ENCODE measurements around the gene TMEM163. TPM values are rescaled to one million over a fixed set of nuclear protein-coding genes. Genes with fewer than 3 reads are reported as not detected.

TMEM163 gene
- total RNA-seq, 1 donor from 2014 or later: 6.0 TPM

GRCh38 chr2:134420920-134421319, 297.9 kb downstream of the TMEM163 start:
- intact Hi-C loops (cut with micrococcal nuclease): no loop called here
- Mint-ChIP-seq H3K27me3 (no peaks in the 10 kb centered on the region), H3K27ac (no peak overlapping the region), H3K4me3 (no peak overlapping the region), H3K9me3 (no peaks in the 10 kb centered on the region), H3K36me3 (ENCODE audit: low read depth) (peaks cover 80% of the 10 kb centered on the region), H3K4me1 (peaks cover 2% of the 10 kb centered on the region)
- POLR2A ChIA-PET: interaction anchor here (1.5 kb wide), 1 partner anchor 9 kb away, joined by 4 read pairs; no protein-coding TSS in a partner anchor
- no peak for TF ChIP-seq CTCF (IDR thresholded peaks at IDR 0.05)
- DNase-seq (no peak), ATAC-seq (ENCODE audit: low read depth) (no peak)
- CTCF ChIA-PET: interaction anchor here (0.9 to 1.5 kb wide), 3 partner anchors 9 to 303 kb away, joined by 3 to 7 read pairs (median 4); no protein-coding TSS in a partner anchor

GRCh38 chr2:134420259-134420658, 298.5 kb downstream of the TMEM163 start:
- CTCF ChIA-PET: interaction anchor here (0.9 kb wide), 1 partner anchor 31 kb away, joined by 3 read pairs; no protein-coding TSS in a partner anchor
- H3K27ac Mint-ChIP-seq: no peak overlapping the region

GRCh38 chr2:134417968-134418582, 300.7 kb downstream of the TMEM163 start:
- POLR2A ChIA-PET: no interaction called here
- no peaks in the 10 kb centered on the region for H3K27me3 Mint-ChIP-seq
- no peaks in the 10 kb centered on the region for H3K9me3 Mint-ChIP-seq
- no peak for DNase-seq
- H3K4me3 Mint-ChIP-seq: no peak overlapping the region
- CTCF ChIA-PET: interaction anchor here (0.7 to 8.3 kb wide), 6 partner anchors 16 to 534 kb away, joined by 3 to 243 read pairs (median 3); no protein-coding TSS in a partner anchor
- H3K27ac Mint-ChIP-seq: no peak overlapping the region
- H3K36me3 Mint-ChIP-seq (ENCODE audit: low read depth): peaks cover 78% of the 10 kb centered on the region
- no peak for ATAC-seq (ENCODE audit: low read depth)
- H3K4me1 Mint-ChIP-seq: no peaks in the 10 kb centered on the region
- no peak for TF ChIP-seq CTCF (IDR thresholded peaks at IDR 0.05)
- intact Hi-C loops (cut with micrococcal nuclease): no loop called here

More at GRCh38 chr2:134420259-134420658, 298.5 kb downstream of the TMEM163 start:
- Mint-ChIP-seq H3K27me3 (no peaks in the 10 kb centered on the region), H3K4me3 (no peak overlapping the region), H3K9me3 (no peaks in the 10 kb centered on the region), H3K4me1 (no peaks in the 10 kb centered on the region), H3K36me3 (ENCODE audit: low read depth) (peaks cover 80% of the 10 kb centered on the region)
- intact Hi-C loops (cut with micrococcal nuclease): no loop called here
- POLR2A ChIA-PET: no interaction called here
- ATAC-seq (ENCODE audit: low read depth) (no peak), DNase-seq (no peak)
- TF ChIP-seq CTCF (IDR thresholded peaks at IDR 0.05): no peak

GRCh38 chr2:134416637-134417036, 302.2 kb downstream of the TMEM163 start:
- CTCF ChIA-PET: interaction anchor here (8.3 kb wide), 1 partner anchor 297 kb away, joined by 243 read pairs; no protein-coding TSS in a partner anchor
- H3K36me3 Mint-ChIP-seq (ENCODE audit: low read depth): peaks cover 70% of the 10 kb centered on the region
- no peak for DNase-seq

More at GRCh38 chr2:134416637-134417036, 302.2 kb downstream of the TMEM163 start:
- Mint-ChIP-seq H3K9me3 (no peaks in the 10 kb centered on the region), H3K4me1 (peaks cover 8% of the 10 kb centered on the region), H3K27me3 (no peaks in the 10 kb centered on the region), H3K4me3 (no peak overlapping the region), H3K27ac (no peak overlapping the region)
- intact Hi-C loops (cut with micrococcal nuclease): no loop called here
- TF ChIP-seq CTCF (IDR thresholded peaks at IDR 0.05): no peak
- ATAC-seq (ENCODE audit: low read depth): no peak
- POLR2A ChIA-PET: interaction anchor here (0.5 kb wide), 1 partner anchor 502 kb away, joined by 3 read pairs; the partner anchor contains the start of gene CCNT2

Data from activated B cell treated with CpG ODN at 0.5 μM for 24 hours (primary cell).